Spleen (tissue), 7 donors: Measurements from ENCODE around the gene DMD.

Experiments used
- CTCF ChIP-seq, 11 experiments: fragments of 200-600 bp in 7 of 11; fragments of 450-650 bp in 4 of 11; sonication (generic) in 4 of 11; IDR thresholded peaks in 8 of 11; conservative IDR thresholded peaks in 3 of 11; 1 replicate in 7 of 11; 2 replicates in 4 of 11; pipeline versions ENCODE4 v1.4.0 to v1.8.0; 2016 to 2021; ENCODE audit warnings: antibody characterized with exemption in 11 of 11, inconsistent platforms in 4 of 11, mild to moderate bottlenecking in 1 of 11
- POLR2A ChIP-seq, 3 donors: fragments of 450-650 bp; IDR thresholded peaks; one replicate each; pipeline ENCODE4 v1.5.1; 2017; ENCODE audit warnings: antibody characterized with exemption in 3 of 3, mild to moderate bottlenecking in 1 of 3
- donor health status: DM: no; HTN: no; CAD: no; lungs with moderate emphysema.
- donor health status: DM: no; HTN: no; CAD: no.
- donor health status: DM: no; HTN: no; CAD: no.

GRCh38 chrX:32448320-32448719 lies 763.0 kb downstream of the DMD start:
- TF ChIP-seq CTCF (IDR thresholded peaks at IDR 0.05 in 8 of 11, conservative IDR thresholded peaks at IDR 0.05 in 3 of 11) (no peak), POLR2A (IDR thresholded peaks at IDR 0.05) (no peak)
